HCT116 (cell line): ENCODE results near the gene USP47. TPM values are rescaled to one million over a fixed set of nuclear protein-coding genes. Genes with fewer than 3 reads are reported as not detected.

ENCODE experiments used
- ATAC-seq: fragments of 200-7000 bp; cut with Tn5 transposase; 2 replicates; pipeline ENCODE4 v1.9.1; 2020; ENCODE audit warnings: mild to moderate bottlenecking, moderate library complexity
- BruUV-seq: library from RNA; stranded (reverse); fragments of 400-500 nt; replicated peaks from 2 replicates; lab custom pipeline; 2021; lab: Mats Ljungman, UMichigan
- CTCF ChIA-PET: fragments of 300-600 bp; sonication (Branson Sonifier 250); formaldehyde crosslinking; loops from one replicate; lab custom pipeline; 2021; ENCODE audit warnings: antibody characterized with exemption; lab: Charles Lee
- POLR2A ChIA-PET: fragments of 300-600, 350-600 bp; sonication (Branson Sonifier 250); formaldehyde crosslinking; loops from one replicate; lab custom pipeline; 2021; ENCODE audit warnings: antibody characterized with exemption; lab: Charles Lee
- RAD21 ChIA-PET, 2 experiments: fragments of 300-600 bp; sonication (Branson Sonifier 250); formaldehyde crosslinking; loops; one replicate each; lab custom pipeline; 2023; ENCODE audit warnings: low total read pairs in 2 of 2; ENCODE audit not compliant: uncharacterized antibody in 2 of 2, unreplicated experiment in 2 of 2, low non-redundant PET in 1 of 2; lab: Charles Lee
- DNase-seq: peaks from one replicate; pipeline ENCODE4 v3.0.0-alpha.2; 2010; ENCODE audit warnings: low read depth, low spot score
- H2AFZ ChIP-seq: fragments of 200-600 bp; shearing (Covaris generic), sonication (generic); 2 replicates; pipeline ENCODE4 v1.6.1; 2017; ENCODE audit warnings: low read depth, mixed run types, mixed read lengths, antibody characterized with exemption, low read length; ENCODE audit not compliant: poor library complexity, severe bottlenecking
- H3K27ac ChIP-seq: 2 replicates; pipeline ENCODE4 v1.5.1; 2012; ENCODE audit warnings: low read depth, low read length
- H3K27me3 ChIP-seq: fragments of 200-600 bp; sonication (generic); 2 replicates; pipeline ENCODE4 v1.6.1; 2016; ENCODE audit warnings: mixed run types, low read length, mixed read lengths; ENCODE audit not compliant: insufficient read depth
- H3K36me3 ChIP-seq, 2 experiments: fragments of 200-500 bp in 1 of 2; fragments of 200-600 bp in 1 of 2; sonication (Bioruptor generic) in 1 of 2; sonication (generic) in 1 of 2; 2 replicates each; pipeline versions ENCODE4 v1.5.1 to v1.6.1; 2014 to 2016; ENCODE audit warnings: low read length in 2 of 2, inconsistent platforms in 1 of 2, mixed read lengths in 1 of 2, mixed run types in 1 of 2; ENCODE audit not compliant: insufficient read depth in 2 of 2, control insufficient read depth in 1 of 2
- H3K4me1 ChIP-seq, 2 experiments: fragments of 200-600 bp in 1 of 2; sonication (generic) in 1 of 2; 2 replicates each; pipeline versions ENCODE4 v1.5.1 to v1.6.1; 2012 to 2017; ENCODE audit warnings: low read length in 2 of 2, inconsistent platforms in 1 of 2, mild to moderate bottlenecking in 1 of 2, mixed read lengths in 1 of 2, mixed run types in 1 of 2, moderate library complexity in 1 of 2; ENCODE audit not compliant: insufficient read depth in 2 of 2, control insufficient read depth in 1 of 2
- H3K4me2 ChIP-seq: fragments of 200-600 bp; sonication (generic); 2 replicates; pipeline ENCODE4 v1.6.1; 2017; ENCODE audit warnings: mixed run types, low read length, mixed read lengths
- H3K4me3 ChIP-seq, 2 experiments: fragments of 200-600 bp in 1 of 2; sonication (generic) in 1 of 2; replicated peaks in 1 of 2; 2 replicates each; pipeline ENCODE4 v1.5.1; 2011 to 2016; ENCODE audit warnings: low read length in 2 of 2, control low read depth in 1 of 2, low read depth in 1 of 2, mild to moderate bottlenecking in 1 of 2, mixed read lengths in 1 of 2, mixed run types in 1 of 2
- H3K79me2 ChIP-seq: fragments of 200-600 bp; sonication (generic); 2 replicates; pipeline ENCODE4 v1.6.1; 2017; ENCODE audit warnings: mild to moderate bottlenecking, mixed run types, low read length, moderate library complexity, mixed read lengths; ENCODE audit not compliant: insufficient read depth
- H3K9ac ChIP-seq: fragments of 200-600 bp; sonication (generic); 2 replicates; pipeline ENCODE4 v1.6.1; 2016; ENCODE audit warnings: low read length, mixed read lengths
- H3K9me2 ChIP-seq: fragments of 200-600 bp; sonication (generic), shearing (Covaris generic); 2 replicates; pipeline ENCODE4 v1.6.1; 2017; ENCODE audit warnings: mixed run types, mild to moderate bottlenecking, moderate library complexity; ENCODE audit not compliant: insufficient read depth
- H3K9me3 ChIP-seq, 2 experiments: fragments of 200-500 bp in 1 of 2; fragments of 200-600 bp in 1 of 2; sonication (Bioruptor generic) in 1 of 2; sonication (generic) in 1 of 2; 2 replicates each; pipeline ENCODE4 v1.6.1; 2014 to 2017; ENCODE audit warnings: low read length in 2 of 2, mixed read lengths in 2 of 2, inconsistent platforms in 1 of 2, low read depth in 1 of 2, mild to moderate bottlenecking in 1 of 2, mixed run types in 1 of 2, moderate library complexity in 1 of 2; ENCODE audit not compliant: control insufficient read depth in 1 of 2, insufficient read depth in 1 of 2
- H4K20me1 ChIP-seq: fragments of 200-600 bp; sonication (generic), shearing (Covaris generic); 2 replicates; pipeline ENCODE4 v1.6.1; 2017; ENCODE audit warnings: mixed run types, mild to moderate bottlenecking, moderate library complexity; ENCODE audit not compliant: insufficient read depth
- CTCF ChIP-seq, 3 experiments: fragments of 200-600 bp in 1 of 3; sonication (generic) in 1 of 3; IDR thresholded peaks in 2 of 3; conservative IDR thresholded peaks in 1 of 3; 2 replicates each; pipeline ENCODE4 v1.5.1; 2012 to 2017; ENCODE audit warnings: low read depth in 2 of 3, low read length in 2 of 3, antibody characterized with exemption in 1 of 3, borderline replicate concordance in 1 of 3, control low read depth in 1 of 3, mild to moderate bottlenecking in 1 of 3, mixed read lengths in 1 of 3, mixed run types in 1 of 3, moderate library complexity in 1 of 3; ENCODE audit not compliant: insufficient read depth in 1 of 3
- EGR1 ChIP-seq: IDR thresholded peaks from 2 replicates; pipeline ENCODE4 v1.6.1; 2012; ENCODE audit warnings: low read depth
- ELF1 ChIP-seq: IDR thresholded peaks from 2 replicates; pipeline ENCODE4 v1.6.1; 2012; ENCODE audit warnings: low read depth, borderline replicate concordance
- EZH2 ChIP-seq: fragments of 200-600 bp; sonication (generic); IDR thresholded peaks from 2 replicates; pipeline ENCODE4 v1.6.1; 2017; ENCODE audit warnings: antibody characterized with exemption, mixed run types
- EZH2phosphoT487 ChIP-seq: fragments of 200-600 bp; IDR thresholded peaks from 2 replicates; pipeline ENCODE4 v1.6.1; 2018; ENCODE audit warnings: antibody characterized with exemption, borderline replicate concordance
- FOSL1 ChIP-seq: IDR thresholded peaks from 2 replicates; pipeline ENCODE4 v1.6.1; 2012; ENCODE audit warnings: low read depth
- MAX ChIP-seq: IDR thresholded peaks from 2 replicates; pipeline ENCODE4 v1.6.1; 2012
- POLR2AphosphoS5 ChIP-seq: IDR thresholded peaks from 2 replicates; pipeline ENCODE4 v1.6.1; 2011; ENCODE audit warnings: mild to moderate bottlenecking, low read depth, low read length, moderate library complexity
- TCF7L2 ChIP-seq: IDR thresholded peaks from 2 replicates; pipeline ENCODE4 v1.7.0; 2011; ENCODE audit warnings: borderline replicate concordance, inconsistent platforms; ENCODE audit not compliant: insufficient read depth, insufficient read length; ENCODE audit errors: extremely low read depth
- ZBTB33 ChIP-seq: IDR thresholded peaks from 2 replicates; pipeline ENCODE4 v1.6.1; 2011; ENCODE audit warnings: mild to moderate bottlenecking, low read length, moderate library complexity; ENCODE audit not compliant: insufficient replicate concordance; ENCODE audit errors: extremely low read depth
- ZFX ChIP-seq: fragments of 450-650 bp; IDR thresholded peaks from 2 replicates; pipeline ENCODE4 v1.6.1; 2017
- intact Hi-C: fragments of 100-400 bp; cut with micrococcal nuclease; formaldehyde crosslinking; loops from 2 replicates; pipeline ENCODE4 v1.10.0; 2022
- total RNA-seq: library from RNA; stranded (reverse); gene quantifications from one replicate; pipeline ENCODE4 v1.2.1, GENCODE V29; 2021; ENCODE audit not compliant: unreplicated experiment
- TF ChIP-seq, protein P1 (sequence below): IDR thresholded peaks from 2 replicates; pipeline ENCODE4 v1.6.1; 2012

The USP47 gene
- total RNA-seq, 1 experiment from 2014 or later = 18.9 TPM

DNA sequence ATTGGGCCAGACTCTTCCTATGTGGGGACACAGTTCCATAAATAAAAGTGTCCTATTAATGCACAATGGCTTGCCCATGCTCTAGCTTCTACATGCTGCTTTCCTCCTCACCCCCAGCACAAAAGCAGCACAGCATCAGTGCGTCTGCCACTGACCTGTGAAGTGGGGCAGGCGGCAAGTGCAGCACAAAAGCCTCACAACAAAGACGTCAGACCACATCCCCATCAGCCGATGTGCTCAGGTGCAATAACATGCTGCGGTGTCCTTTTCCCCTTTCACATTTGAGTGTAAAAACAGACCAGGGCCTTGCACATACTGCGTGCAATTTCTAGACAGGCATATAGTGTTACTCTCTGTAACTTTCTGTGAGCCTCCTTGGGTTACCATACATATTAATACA is 153.8 kb downstream of the USP47 start:
- Histone ChIP-seq H3K9me2 (no peaks in the 10 kb centered on the region), H3K36me3 (no peaks in the 10 kb centered on the region), H2AFZ (no peak overlapping the region), H3K4me3 (no peak overlapping the region), H3K79me2 (no peaks in the 10 kb centered on the region), H3K27ac (no peak overlapping the region), H3K4me2 (no peak overlapping the region), H4K20me1 (no peaks in the 10 kb centered on the region), H3K9ac (no peak overlapping the region), H3K4me1 (peaks cover 15 to 48% of the 10 kb centered on the region in 2 experiments), H3K27me3 (no peaks in the 10 kb centered on the region), H3K9me3 (no peaks in the 10 kb centered on the region)
- no peak for DNase-seq
- POLR2A ChIA-PET = no interaction called here
- CTCF ChIA-PET = no interaction called here
- RAD21 ChIA-PET = no interaction called here
- ATAC-seq = no peak
- intact Hi-C loops = no loop called here
- no peak for TF ChIP-seq FOSL1
- no peak for TF ChIP-seq TCF7L2
- TF ChIP-seq ZBTB33 = no peak
- TF ChIP-seq CTCF (IDR thresholded peaks at IDR 0.05 in 2 of 3, conservative IDR thresholded peaks at IDR 0.05 in 1 of 3; ENCODE audit: borderline replicate concordance in 1 of 3, insufficient read depth in 1 of 3, low read depth in 2 of 3, low read length in 2 of 3) = no peak
- TF ChIP-seq POLR2AphosphoS5 = no peak
- TF ChIP-seq ELF1 = no peak
- TF ChIP-seq MAX = no peak
- TF ChIP-seq, protein P1, sequence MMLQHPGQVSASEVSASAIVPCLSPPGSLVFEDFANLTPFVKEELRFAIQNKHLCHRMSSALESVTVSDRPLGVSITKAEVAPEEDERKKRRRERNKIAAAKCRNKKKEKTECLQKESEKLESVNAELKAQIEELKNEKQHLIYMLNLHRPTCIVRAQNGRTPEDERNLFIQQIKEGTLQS = no peak
- no peak for TF ChIP-seq EZH2phosphoT487
- TF ChIP-seq ZFX = no peak
- TF ChIP-seq EZH2 = no peak
- TF ChIP-seq EGR1 = no peak
- BruUV-seq = no TSS peak
